Hepatocyte (in vitro differentiated cells): Measurements from ENCODE around the gene BCL2L15. TPM values are rescaled to one million over a fixed set of nuclear protein-coding genes. Genes with fewer than 3 reads are reported as not detected.
A peak's percentile ranks its signal among the peaks of the same experiment; 100 is the strongest.

Experiments
- DNase-seq: peaks from one replicate; pipeline ENCODE4 v3.0.0-alpha.2; 2016; ENCODE audit warnings: low spot score
- H2AFZ ChIP-seq: fragments of 200-600 bp; sonication (generic); 2 replicates; pipeline ENCODE4 v1.6.0; 2016; ENCODE audit warnings: antibody characterized with exemption, mild to moderate bottlenecking
- H3K27ac ChIP-seq: fragments of 200-600 bp; sonication (generic); 2 replicates; pipeline ENCODE4 v1.5.1; 2016; ENCODE audit warnings: mild to moderate bottlenecking
- H3K27me3 ChIP-seq: fragments of 200-600 bp; sonication (generic); 2 replicates; pipeline ENCODE4 v1.6.1; 2016
- H3K36me3 ChIP-seq: fragments of 200-600 bp; sonication (generic); replicated peaks from 2 replicates; pipeline ENCODE4 v1.5.1; 2016; ENCODE audit warnings: low read depth; ENCODE audit not compliant: insufficient read depth
- H3K4me1 ChIP-seq: fragments of 200-600 bp; sonication (generic); 2 replicates; pipeline ENCODE4 v1.5.1; 2016; ENCODE audit warnings: mild to moderate bottlenecking, moderate library complexity; ENCODE audit not compliant: insufficient read depth
- H3K4me2 ChIP-seq: fragments of 200-600 bp; sonication (generic); 2 replicates; pipeline ENCODE4 v1.6.0; 2016
- H3K4me3 ChIP-seq: fragments of 200-600 bp; sonication (generic); 2 replicates; pipeline ENCODE4 v1.5.1; 2016; ENCODE audit warnings: mild to moderate bottlenecking
- H3K79me2 ChIP-seq: fragments of 200-600 bp; sonication (generic); 2 replicates; pipeline ENCODE4 v1.6.0; 2017; ENCODE audit warnings: mild to moderate bottlenecking
- H3K9me2 ChIP-seq: fragments of 200-600 bp; sonication (generic); replicated peaks from 2 replicates; pipeline ENCODE4 v1.6.0; 2017; ENCODE audit warnings: mild to moderate bottlenecking; ENCODE audit not compliant: insufficient read depth
- H3K9me3 ChIP-seq: fragments of 200-600 bp; sonication (generic); 2 replicates; pipeline ENCODE4 v1.5.1; 2016; ENCODE audit warnings: low read depth, mild to moderate bottlenecking
- H4K20me1 ChIP-seq: fragments of 200-600 bp; sonication (generic); 2 replicates; pipeline ENCODE4 v1.6.0; 2016; ENCODE audit warnings: mild to moderate bottlenecking; ENCODE audit not compliant: insufficient read depth, poor library complexity, severe bottlenecking
- CTCF ChIP-seq: fragments of 200-600 bp; sonication (generic); IDR thresholded peaks from 2 replicates; pipeline ENCODE4 v1.5.1; 2016; ENCODE audit warnings: antibody characterized with exemption, mild to moderate bottlenecking; ENCODE audit not compliant: poor library complexity
- EZH2 ChIP-seq: fragments of 200-600 bp; sonication (generic); IDR thresholded peaks from 2 replicates; pipeline ENCODE4 v1.6.1; 2016; ENCODE audit warnings: antibody characterized with exemption, mild to moderate bottlenecking, borderline replicate concordance
- EZH2phosphoT487 ChIP-seq: fragments of 200-600 bp; sonication (generic); IDR thresholded peaks from one replicate; pipeline ENCODE4 v1.6.1; 2018; ENCODE audit warnings: antibody characterized with exemption, mild to moderate bottlenecking, low read depth, moderate library complexity; ENCODE audit not compliant: unreplicated experiment, severe bottlenecking
- WGBS: methylation state at CpG from one replicate; pipeline ENCODE4 v1.1.6; 2016; ENCODE audit warnings: low lambda C conversion rate; ENCODE audit errors: missing lambda C conversion rate; 5-methylcytosine and 5-hydroxymethylcytosine counted together
- polyA plus RNA-seq: library from polyadenylated mRNA; unstranded; fragments of >200 nt; fragmentation: Nextera tagmentation; extraction: Ambion mirVana; gene quantifications from 2 replicates; pipeline ENCODE4 v1.2.1, GENCODE V29; 2016
- total RNA-seq: library from RNA; depleted of rRNA; stranded (reverse); fragments of >200 nt; gene quantifications from 2 replicates; pipeline ENCODE4 v1.2.3, GENCODE V29; 2014

Gene BCL2L15
- total RNA-seq (0.80 and 3.0 TPM in 2 replicates), polyA plus RNA-seq (0.66 and 0.84 TPM in 2 replicates)

GRCh38 chr1:113887402-113888175, at the start of gene BCL2L15:
Gene BCL2L15 (minus strand): TSS chr1:113887581. CDS start chr1:113887375, 206 bp downstream.
- Histone ChIP-seq H3K36me3 (no peaks in the 10 kb centered on the region), H3K4me1 (no peaks in the 10 kb centered on the region), H3K9me3 (no peaks in the 10 kb centered on the region), H3K4me2 (no peak within 1 kb of the TSS), H3K79me2 (no peaks in the 10 kb centered on the region), H3K27ac (peak within 1 kb of the TSS; percentile 35), H3K27me3 (no peaks in the 10 kb centered on the region), H2AFZ (no peak within 1 kb of the TSS), H3K9me2 (no peaks in the 10 kb centered on the region), H3K4me3 (no peak within 1 kb of the TSS), H4K20me1 (no peaks in the 10 kb centered on the region)
- no peak for TF ChIP-seq EZH2phosphoT487
- TF ChIP-seq EZH2 = no peak
- no peak for TF ChIP-seq CTCF
- 76% methylated on average over 6 of the region's 6 CpGs for WGBS
- no peak for DNase-seq

DNA sequence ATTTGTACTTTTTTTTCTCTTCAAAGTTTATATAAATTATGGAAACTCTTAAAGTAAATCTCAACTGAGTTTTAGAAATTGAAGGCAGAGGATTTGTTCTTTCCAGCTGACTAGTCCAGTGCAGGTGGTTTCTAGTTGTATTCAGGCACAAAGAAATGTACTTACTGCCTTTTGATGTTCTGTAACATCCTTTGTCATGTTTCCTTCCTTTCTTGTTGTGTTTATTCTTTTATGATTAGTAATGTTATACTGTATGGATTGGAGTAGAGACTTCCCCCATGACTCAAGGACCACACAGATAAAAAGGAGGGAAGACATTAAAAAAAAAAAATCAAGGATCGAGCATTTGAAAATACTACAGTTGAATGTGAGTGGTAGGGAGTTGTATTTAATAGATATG, 49.8 kb upstream of the BCL2L15 start:
- H3K27ac ChIP-seq = no peak overlapping the region
- no peak overlapping the region for H2AFZ ChIP-seq
- no peaks in the 10 kb centered on the region for H3K9me2 ChIP-seq
- H3K9me3 ChIP-seq = no peaks in the 10 kb centered on the region
- peaks cover 8% of the 10 kb centered on the region for H3K4me1 ChIP-seq
- no peak for TF ChIP-seq EZH2
- TF ChIP-seq CTCF = no peak
- no peak for TF ChIP-seq EZH2phosphoT487
- WGBS = 90% methylated on average over 1 of the region's 1 CpG
- H4K20me1 ChIP-seq = peaks cover 43% of the 10 kb centered on the region
- H3K36me3 ChIP-seq = no peaks in the 10 kb centered on the region
- no peak for DNase-seq
- H3K27me3 ChIP-seq = no peaks in the 10 kb centered on the region
- no peak overlapping the region for H3K4me3 ChIP-seq
- H3K79me2 ChIP-seq = peaks cover 95% of the 10 kb centered on the region
- no peak overlapping the region for H3K4me2 ChIP-seq

DNA sequence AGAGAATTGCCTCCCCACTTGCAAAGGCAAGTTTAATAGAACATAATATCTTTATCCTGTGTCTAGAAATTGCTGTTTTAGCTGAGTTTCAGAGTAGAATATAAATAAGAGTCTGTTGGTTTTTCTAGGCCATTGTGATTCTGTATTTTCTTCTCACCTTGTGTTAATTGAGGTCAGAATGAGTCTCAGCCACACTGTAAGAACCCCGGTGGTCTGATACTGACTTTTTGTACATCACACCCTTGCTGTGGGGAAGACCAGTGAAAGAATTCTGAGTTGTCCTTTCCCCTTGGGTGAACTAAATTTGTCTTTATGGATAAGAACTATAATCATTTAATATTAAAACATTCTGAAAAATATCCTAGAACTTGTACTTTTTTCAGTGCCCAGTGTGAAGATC, 48.6 kb upstream of the BCL2L15 start:
- Histone ChIP-seq H2AFZ (no peak overlapping the region), H3K79me2 (peaks cover 95% of the 10 kb centered on the region), H3K4me1 (peaks cover 19% of the 10 kb centered on the region), H3K27me3 (no peaks in the 10 kb centered on the region), H3K9me2 (no peaks in the 10 kb centered on the region), H3K4me3 (no peak overlapping the region), H3K36me3 (no peaks in the 10 kb centered on the region), H3K4me2 (no peak overlapping the region), H4K20me1 (peaks cover 51% of the 10 kb centered on the region), H3K9me3 (no peaks in the 10 kb centered on the region), H3K27ac (no peak overlapping the region)
- no peak for DNase-seq
- 58% methylated on average over 1 of the region's 1 CpG for WGBS
- no peak for TF ChIP-seq EZH2phosphoT487
- no peak for TF ChIP-seq EZH2
- no peak for TF ChIP-seq CTCF
